Measurements from ENCODE around the gene BRI3.

Gene BRI3

GRCh38 chr7:98339043-98339442 is 57.6 kb downstream of the BRI3 start:
- TF ChIP-seq, protein P1, sequence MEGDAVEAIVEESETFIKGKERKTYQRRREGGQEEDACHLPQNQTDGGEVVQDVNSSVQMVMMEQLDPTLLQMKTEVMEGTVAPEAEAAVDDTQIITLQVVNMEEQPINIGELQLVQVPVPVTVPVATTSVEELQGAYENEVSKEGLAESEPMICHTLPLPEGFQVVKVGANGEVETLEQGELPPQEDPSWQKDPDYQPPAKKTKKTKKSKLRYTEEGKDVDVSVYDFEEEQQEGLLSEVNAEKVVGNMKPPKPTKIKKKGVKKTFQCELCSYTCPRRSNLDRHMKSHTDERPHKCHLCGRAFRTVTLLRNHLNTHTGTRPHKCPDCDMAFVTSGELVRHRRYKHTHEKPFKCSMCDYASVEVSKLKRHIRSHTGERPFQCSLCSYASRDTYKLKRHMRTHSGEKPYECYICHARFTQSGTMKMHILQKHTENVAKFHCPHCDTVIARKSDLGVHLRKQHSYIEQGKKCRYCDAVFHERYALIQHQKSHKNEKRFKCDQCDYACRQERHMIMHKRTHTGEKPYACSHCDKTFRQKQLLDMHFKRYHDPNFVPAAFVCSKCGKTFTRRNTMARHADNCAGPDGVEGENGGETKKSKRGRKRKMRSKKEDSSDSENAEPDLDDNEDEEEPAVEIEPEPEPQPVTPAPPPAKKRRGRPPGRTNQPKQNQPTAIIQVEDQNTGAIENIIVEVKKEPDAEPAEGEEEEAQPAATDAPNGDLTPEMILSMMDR (IDR thresholded peaks at IDR 0.05; ENCODE audit: low read depth, low read length) = no peak

DNA sequence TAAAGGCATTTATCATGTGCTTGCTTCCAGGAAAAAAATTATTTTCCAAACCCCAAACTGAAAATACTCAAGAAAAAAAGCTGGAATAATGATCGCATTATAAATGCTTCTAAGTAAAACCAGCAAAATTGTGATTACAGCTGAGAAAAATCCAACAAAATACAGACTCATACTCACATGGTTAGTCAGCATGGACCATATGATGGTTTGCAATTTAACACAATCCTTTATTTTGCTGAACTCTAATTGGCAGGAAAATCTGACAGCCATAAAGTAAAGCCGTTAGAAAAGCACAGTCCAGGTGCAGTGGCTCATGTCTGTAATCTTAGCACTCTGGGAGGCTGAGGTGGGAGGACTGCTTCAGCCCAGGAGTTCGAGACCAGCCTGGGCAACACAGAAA is 59.6 kb downstream of the BRI3 start:
- H3K4me3 ChIP-seq (ENCODE audit: low read depth, low read length) = no peak overlapping the region
- TF ChIP-seq, protein P1 (IDR thresholded peaks at IDR 0.05; ENCODE audit: low read depth, low read length) = no peak

More at GRCh38 chr7:98339043-98339442, 57.6 kb downstream of the BRI3 start:
- H3K4me3 ChIP-seq (ENCODE audit: low read depth, low read length) = no peak overlapping the region
